Stimulated activated CD4-positive, alpha-beta T cell treated with anti-CD3 and anti-CD28 coated beads, Interleukin-2, amount 100 ng/mL, for 48 hours (primary cell): ENCODE data around the gene ASAP2.
A peak's percentile ranks its signal among the peaks of the same experiment; 100 is the strongest.

ENCODE experiments used
- DNase-seq, 2 donors: peaks; one replicate each; pipeline ENCODE4 v3.0.0-alpha.2; 2020

The ASAP2 gene

GRCh38 chr2:9359463-9359862 lies 152.9 kb downstream of the ASAP2 start:
- DNase-seq: no peak

DNA sequence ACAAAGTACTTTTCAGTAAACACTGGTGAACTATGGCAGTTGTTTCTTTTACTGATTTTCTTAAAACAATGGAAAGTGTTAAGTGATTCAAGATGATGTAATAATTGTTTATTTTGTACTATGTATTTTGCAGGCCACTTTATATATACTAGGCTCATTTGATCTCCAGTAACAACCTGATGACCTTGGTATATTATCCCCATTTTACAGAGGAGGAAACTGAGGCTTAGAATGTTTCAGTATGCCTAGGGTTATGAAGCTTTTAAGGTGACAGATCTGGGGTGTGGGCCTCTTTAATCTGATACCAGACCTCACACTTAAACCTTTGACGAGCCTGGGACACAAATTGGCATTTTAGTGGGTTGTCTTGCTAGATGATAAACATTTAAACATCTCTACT lies 153.5 kb downstream of the ASAP2 start:
- DNase-seq: no peak

DNA sequence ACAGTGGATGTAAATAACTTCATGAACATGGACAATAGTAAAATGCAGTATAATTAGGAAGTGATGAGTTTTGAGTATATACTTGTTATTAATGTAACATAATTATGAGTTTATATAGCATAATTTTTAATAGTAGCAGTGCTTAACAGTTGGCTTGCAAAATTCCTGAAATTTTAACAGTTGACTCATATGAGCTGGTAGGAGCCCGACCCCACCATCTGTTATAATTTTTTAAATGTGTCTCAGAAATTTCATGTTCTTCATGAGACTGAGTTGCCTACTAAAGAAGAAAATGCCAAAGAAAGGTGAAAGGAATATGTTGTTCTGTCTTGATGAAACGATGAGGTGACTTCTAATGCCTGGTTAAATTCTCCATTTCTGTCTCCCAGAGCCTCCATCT lies 154.1 kb downstream of the ASAP2 start:
- no peak for DNase-seq

DNA sequence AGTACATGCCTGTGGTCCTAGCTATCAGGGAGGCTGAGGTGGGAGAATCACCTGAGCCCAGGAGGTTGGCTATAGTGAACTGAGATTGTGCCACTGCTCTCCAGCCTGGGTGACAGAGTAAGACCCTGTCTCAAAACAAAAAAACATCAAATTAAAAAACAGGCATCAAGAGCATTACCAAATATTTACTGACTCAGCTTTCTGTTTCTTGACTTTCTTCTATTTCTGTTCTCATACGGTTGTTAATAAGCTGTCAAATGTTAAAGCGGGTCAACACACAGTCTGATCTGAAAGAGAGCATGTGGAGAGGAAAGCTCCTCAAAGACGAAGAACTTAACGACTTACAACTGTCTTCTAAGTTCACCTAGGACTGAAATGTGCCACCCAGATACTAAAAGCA lies 157.8 kb downstream of the ASAP2 start:
- DNase-seq: no peak

- DNase-seq: no peak
Observed at GRCh38 chr2:9364791-9365497, 158.3 kb downstream of the ASAP2 start.

- DNase-seq: no peak
Observed at GRCh38 chr2:9365498-9366019, 158.9 kb downstream of the ASAP2 start.

- no peak for DNase-seq
Observed at GRCh38 chr2:9366026-9366425, 159.4 kb downstream of the ASAP2 start.

GRCh38 chr2:9370746-9371145 lies 164.1 kb downstream of the ASAP2 start:
- DNase-seq: peak in 1 of 2 donors; percentile 16

- no peak for DNase-seq
Observed at GRCh38 chr2:9373047-9373446, 166.4 kb downstream of the ASAP2 start.

- DNase-seq: no peak
Observed at GRCh38 chr2:9373476-9373875, 166.9 kb downstream of the ASAP2 start.

DNA sequence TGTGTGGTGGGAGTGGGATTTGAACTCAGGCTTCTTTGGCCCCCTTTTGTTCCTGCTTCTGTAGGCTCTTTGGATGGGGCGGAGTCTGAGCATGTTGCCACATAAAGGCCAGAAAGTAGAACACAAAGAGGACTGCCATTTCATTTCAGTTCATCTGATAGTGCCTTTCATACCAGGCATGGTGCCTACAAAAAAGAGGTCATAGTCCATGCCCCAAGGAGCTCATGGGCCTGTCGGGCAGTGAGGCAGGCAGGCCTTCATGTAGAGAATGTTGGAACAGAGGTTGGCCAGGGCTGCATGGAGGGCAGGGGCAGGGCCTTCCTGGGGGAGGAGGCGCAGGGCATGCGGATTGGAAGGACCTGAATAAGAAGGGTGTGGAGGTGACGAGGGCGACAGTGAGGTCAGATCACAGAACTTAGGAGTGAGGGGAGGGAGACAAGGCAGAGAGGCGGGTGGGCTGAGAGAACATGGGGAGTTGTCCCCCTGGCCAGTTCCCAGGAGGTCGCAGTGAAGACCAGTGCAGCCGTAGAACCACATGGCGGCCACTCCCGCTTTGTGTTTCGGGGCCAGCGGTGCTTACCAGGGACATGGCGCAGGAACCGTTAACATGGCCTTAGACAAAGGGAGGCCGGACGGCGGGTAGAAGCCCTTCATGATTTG lies 167.6 kb downstream of the ASAP2 start:
- DNase-seq: no peak

GRCh38 chr2:9375857-9376428 lies 169.3 kb downstream of the ASAP2 start:
- no peak for DNase-seq

DNA sequence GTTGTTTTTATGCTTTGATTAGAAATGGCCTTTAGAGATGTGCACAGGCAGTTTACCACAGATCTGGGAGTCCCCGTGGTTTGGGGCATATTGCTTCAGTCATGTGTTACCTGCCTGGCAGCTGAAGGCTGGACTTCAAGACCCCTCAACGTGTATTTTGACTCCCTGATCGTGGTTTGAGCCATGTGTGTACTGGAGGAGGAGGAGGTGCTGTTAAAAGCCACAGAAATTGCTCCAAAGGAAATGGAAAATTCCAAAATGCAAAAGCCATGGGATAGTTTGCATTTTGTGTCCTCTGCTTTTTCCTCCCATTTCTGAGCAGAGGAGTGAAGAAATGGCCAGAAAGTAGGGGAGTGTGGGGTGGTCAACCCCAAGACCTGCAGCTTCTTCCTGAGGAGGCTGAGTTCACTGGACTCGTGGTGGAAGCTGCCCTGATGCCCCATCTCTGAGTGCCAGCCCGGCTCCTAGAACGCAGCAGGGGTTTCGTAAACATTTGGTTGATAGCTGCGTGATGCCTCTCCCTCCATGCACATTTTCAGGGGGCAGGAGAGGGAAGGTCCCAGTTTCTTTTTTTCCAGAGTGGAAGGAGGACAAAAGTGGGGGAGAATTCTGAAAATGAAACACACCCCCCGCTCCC lies 171.0 kb downstream of the ASAP2 start:
- no peak for DNase-seq

GRCh38 chr2:9378433-9379390 lies 172.1 kb downstream of the ASAP2 start:
- DNase-seq: no peak

- no peak for DNase-seq
Observed at GRCh38 chr2:9379391-9379755, 172.8 kb downstream of the ASAP2 start.

DNA sequence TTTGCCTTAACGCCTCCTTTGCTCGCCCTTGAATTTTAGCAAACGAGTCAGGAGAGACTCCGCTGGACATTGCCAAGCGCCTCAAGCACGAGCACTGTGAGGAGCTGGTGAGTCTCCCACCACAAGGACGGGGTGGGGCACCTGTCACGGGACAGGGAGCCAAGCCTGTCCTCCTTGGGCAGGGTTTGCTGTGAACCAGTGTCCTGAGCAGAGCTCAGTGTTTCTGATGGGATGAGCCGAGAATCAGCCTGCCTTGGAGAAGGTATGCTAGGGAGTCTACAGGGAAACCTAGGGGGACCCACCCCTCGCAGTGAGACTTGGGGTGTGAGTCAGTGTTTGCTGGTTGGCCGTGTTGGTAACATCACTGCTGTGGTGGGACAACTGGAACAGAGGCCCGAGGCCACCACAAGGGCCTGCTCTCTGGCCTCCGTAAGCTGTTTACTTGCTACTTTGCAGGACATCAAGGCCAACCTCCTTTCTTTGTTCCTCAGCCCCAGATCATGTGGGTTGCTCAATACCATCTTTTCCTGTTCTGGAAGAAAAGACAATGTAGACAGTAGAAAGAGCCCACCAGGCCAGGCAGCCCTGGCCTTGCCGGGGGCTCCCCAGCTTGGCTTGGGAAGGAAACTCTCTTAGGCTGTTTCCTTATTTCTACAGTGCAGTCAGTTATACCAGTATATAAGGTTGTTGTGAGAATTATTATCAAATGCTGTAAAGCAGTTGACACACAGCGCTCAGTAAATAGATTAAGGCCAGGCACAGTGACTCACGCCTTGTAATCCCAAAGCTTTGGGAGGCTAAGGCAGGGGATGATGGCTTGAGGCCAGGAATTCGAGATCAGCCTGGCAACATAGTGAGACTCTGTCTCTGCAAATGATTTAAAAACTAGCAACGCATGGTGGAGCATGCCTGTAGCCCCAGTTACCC lies 174.4 kb downstream of the ASAP2 start:
- DNase-seq: no peak

DNA sequence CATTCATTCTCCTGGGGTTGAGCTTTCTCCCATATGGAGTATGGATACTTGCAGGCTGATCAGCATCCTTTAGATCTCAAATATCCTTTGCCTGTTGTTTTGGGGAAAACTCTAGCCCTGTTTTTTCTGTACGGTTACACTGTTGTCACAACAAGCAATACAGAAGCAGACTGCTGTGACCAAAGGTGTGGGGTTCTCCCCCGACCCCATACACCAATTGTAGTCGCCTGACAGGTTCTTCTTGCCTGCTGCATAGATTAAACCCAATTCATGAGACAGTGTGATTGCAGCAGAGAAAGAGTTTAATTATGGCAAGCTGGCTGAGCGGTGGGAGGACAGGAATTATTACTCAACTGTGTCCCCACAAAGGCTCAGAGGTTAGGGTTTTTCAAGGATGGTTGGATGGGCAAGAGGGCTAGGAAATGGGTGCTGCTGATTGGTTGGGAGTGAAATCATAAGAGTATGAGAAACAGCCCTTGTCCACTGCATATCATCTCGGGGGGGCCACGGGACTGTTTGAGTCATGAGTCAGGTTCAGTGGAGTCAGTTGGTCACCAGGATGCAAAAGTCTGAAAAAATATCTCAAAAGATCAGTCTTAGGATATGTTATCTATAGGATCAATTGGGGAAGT lies 176.1 kb downstream of the ASAP2 start:
- no peak for DNase-seq

DNA sequence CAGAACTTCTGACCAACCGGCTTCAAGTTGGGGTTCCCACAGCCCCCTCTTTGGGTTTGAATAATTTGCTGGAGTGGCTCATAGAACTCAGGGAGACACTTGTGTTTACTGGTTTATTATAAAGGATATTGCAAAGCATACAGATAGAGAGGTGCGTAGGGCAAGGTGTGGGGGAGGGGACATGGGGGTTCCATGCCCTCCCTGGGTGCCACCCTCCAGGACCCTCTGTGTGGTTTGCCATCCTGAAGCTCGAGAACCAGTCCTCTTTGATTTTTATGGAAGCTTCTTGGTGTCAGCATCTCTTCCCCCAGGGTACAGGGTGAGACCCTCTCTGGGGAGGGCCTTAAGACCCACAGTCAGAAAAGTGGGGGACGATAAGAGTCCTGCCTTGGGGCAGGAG lies 177.9 kb downstream of the ASAP2 start:
- no peak for DNase-seq

DNA sequence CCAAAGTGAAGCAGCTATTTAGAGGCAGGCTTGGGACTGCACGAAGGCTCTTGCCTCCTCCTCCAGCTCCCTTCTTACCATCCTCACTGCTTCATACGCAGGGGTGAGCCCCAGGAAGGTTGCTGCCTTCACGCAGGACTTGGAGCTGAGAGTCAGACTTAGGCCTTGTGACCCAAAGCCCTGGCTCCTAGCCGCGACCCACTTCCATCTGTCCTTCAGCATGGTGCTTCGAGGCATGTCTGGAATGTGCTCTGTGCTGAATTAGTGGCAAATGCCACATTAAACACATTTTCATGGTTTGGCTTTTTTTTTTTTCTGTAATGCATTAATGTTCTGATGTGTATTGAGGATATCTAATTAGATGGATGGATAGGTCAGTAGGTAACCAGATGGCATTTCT lies 179.2 kb downstream of the ASAP2 start:
- DNase-seq: no peak

- no peak for DNase-seq
Observed at GRCh38 chr2:9388199-9388681, 181.6 kb downstream of the ASAP2 start.
